Fibroblast of villous mesenchyme (primary cell): ENCODE data around the gene ATP5MC2. TPM values are rescaled to one million over a fixed set of nuclear protein-coding genes. Genes with fewer than 3 reads are reported as not detected.

Source experiments
- DNase-seq: peaks from one replicate; pipeline ENCODE4 v3.0.0-alpha.2; 2010; ENCODE audit warnings: low read depth
- H3K4me3 ChIP-seq: 2 replicates; pipeline ENCODE4 v1.5.1; 2011; ENCODE audit warnings: low read depth, mild to moderate bottlenecking, low read length
- total RNA-seq: library from RNA; depleted of rRNA; stranded (reverse); fragments of >200 nt; gene quantifications from 2 replicates; pipeline ENCODE4 v1.2.3, GENCODE V29; 2012
- TF ChIP-seq, protein P1 (sequence below): IDR thresholded peaks from 2 replicates; pipeline ENCODE4 v1.5.1; 2012; ENCODE audit warnings: low read depth, mild to moderate bottlenecking, low read length; ENCODE audit not compliant: insufficient read depth

The ATP5MC2 gene
- total RNA-seq, 1 donor, result 70.8 TPM

DNA sequence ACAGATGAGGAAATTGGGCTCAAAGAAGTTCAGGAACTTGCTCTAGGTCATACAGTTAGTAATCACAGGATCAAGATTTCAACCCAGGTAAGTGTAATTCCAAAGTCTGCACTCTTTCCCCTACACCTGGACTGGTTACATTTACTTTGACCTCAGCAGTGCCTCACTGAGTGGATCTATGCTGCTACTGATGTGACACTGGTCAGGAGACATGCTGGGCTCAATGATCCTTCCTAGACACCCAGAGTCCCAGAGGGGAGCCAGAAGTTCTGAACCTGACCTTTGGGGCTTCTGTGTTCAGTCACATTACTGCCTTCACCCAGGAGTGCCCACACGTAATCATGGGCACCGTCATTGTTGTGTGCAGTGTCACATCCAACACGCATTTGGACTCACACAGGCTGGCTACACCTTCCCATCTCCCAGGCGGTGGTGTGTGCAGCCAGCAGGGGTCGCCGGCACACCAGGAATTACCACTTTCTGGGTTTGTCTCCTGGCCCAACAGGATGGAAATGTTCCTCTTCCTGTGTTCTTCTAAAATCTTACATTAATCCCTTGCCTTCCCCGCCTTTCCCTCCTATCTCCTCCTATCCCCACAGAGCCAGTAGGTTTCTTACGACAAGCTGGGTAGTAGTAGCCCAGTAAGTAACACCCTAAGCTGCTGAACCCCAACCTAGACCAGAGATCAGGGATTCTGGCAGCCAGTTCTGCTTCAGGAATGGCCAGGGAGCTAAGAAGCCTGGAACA lies 25.8 kb upstream of the ATP5MC2 start:
- TF ChIP-seq, protein P1, sequence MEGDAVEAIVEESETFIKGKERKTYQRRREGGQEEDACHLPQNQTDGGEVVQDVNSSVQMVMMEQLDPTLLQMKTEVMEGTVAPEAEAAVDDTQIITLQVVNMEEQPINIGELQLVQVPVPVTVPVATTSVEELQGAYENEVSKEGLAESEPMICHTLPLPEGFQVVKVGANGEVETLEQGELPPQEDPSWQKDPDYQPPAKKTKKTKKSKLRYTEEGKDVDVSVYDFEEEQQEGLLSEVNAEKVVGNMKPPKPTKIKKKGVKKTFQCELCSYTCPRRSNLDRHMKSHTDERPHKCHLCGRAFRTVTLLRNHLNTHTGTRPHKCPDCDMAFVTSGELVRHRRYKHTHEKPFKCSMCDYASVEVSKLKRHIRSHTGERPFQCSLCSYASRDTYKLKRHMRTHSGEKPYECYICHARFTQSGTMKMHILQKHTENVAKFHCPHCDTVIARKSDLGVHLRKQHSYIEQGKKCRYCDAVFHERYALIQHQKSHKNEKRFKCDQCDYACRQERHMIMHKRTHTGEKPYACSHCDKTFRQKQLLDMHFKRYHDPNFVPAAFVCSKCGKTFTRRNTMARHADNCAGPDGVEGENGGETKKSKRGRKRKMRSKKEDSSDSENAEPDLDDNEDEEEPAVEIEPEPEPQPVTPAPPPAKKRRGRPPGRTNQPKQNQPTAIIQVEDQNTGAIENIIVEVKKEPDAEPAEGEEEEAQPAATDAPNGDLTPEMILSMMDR, result peak; percentile 86
- H3K4me3 ChIP-seq, result no peak overlapping the region
- peak; percentile 73 for DNase-seq

GRCh38 chr12:53700567-53700966 lies 24.7 kb upstream of the ATP5MC2 start:
- no peak for DNase-seq
- TF ChIP-seq, protein P1, result no peak
- no peak overlapping the region for H3K4me3 ChIP-seq

- H3K4me3 ChIP-seq, result no peak overlapping the region
- TF ChIP-seq, protein P1, result no peak
These were observed 23.8 kb upstream of the ATP5MC2 start for GRCh38 chr12:53699678-53700025.

DNA sequence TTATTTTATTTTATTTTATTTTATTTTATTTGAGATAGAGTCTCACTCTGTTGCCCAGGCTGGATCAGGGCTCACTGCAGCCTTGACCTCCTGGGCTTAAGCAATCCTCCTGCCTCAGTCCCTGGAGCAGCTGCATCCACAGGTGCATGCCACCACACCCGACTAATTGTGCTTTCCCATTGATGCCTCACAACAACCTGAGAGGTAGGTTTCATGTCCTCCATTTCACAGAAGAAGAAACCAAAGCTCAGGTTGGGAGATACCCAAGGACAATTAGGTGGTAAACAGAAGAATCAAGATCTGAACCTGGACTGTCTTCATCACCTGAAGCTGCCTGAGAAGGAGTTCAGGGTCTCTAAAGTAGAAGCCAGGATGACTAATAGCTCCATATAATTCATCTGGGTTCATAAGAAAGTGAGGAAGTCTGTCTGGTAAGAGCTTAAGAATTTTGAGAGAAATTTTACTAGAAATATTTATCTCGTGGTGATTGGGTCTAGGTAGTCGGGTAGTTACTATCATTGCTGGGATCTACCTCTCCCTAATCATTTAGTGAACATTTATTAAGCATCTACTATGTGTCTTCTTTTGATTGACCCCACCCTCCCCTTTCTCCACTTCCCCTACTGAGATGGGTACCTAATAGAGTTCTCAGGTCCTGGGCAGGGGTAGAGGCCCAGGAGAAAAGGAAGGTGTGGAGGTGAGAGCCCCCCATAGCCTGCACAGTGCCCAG lies 23.2 kb upstream of the ATP5MC2 start:
- TF ChIP-seq, protein P1, result no peak
- H3K4me3 ChIP-seq, result no peak overlapping the region
- DNase-seq, result no peak

More at GRCh38 chr12:53699678-53700025, 23.8 kb upstream of the ATP5MC2 start:
- DNase-seq, result no peak

- no peak overlapping the region for H3K4me3 ChIP-seq
- TF ChIP-seq, protein P1, result no peak
- DNase-seq, result no peak
These were observed 20.9 kb upstream of the ATP5MC2 start for GRCh38 chr12:53696655-53697331.

DNA sequence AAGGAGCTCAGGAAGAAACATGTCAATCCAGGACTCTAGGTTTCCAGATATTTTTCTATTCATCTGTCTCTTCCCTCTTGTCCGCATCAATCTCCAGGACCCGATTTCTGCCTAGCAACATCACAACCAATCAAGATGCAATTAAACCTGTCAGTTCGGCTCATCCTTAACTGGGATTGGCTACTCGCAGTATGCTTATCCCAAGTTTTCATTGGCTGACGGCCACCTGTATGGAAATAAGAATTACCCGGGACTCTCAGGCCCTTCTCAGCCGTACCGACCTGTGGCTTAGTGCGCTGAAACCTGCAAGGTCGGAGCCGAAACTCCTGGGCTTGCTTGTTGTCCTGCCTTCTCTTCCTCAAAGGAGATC lies 20.4 kb upstream of the ATP5MC2 start:
- peak; percentile 81 for DNase-seq
- TF ChIP-seq, protein P1, result no peak
- H3K4me3 ChIP-seq, result no peak overlapping the region
